NCI-H345 treated with DMSO at 0.1 percent for 48 hours (cell line): ENCODE measurements around the gene FAM171A1.

Source experiments
- DNase-seq: peaks from one replicate; lab custom pipeline; 2025; ENCODE audit not compliant: unreplicated experiment; lab: John Stamatoyannopoulos, UW

Gene FAM171A1

GRCh38 chr10:15180736-15181135 is 190.4 kb downstream of the FAM171A1 start:
- no peak for DNase-seq

- DNase-seq: no peak
Measured at GRCh38 chr10:15176269-15176668, 194.8 kb downstream of the FAM171A1 start.

DNA sequence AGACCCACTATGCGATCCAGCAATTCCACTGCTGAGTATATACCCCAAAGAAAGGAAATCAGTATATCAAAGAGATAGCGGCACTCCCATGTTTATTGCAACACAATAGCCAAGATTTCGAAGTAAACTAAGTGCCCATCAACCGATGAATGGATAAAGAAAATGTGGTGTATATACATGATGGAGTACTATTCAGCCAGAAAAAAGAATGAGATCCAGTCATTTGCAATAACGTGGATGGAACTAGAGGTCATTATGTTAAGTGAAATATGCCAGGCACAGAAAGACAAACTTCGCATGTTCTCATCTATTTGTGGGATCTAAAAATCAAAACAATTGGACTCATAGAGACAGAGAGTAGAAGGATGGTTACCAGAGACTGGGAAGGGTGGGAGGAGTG is 195.5 kb downstream of the FAM171A1 start:
- no peak for DNase-seq

GRCh38 chr10:15172306-15172840 is 198.7 kb downstream of the FAM171A1 start:
- DNase-seq: no peak

- DNase-seq: no peak
Measured at GRCh38 chr10:15169555-15170401, 201.3 kb downstream of the FAM171A1 start.

DNA sequence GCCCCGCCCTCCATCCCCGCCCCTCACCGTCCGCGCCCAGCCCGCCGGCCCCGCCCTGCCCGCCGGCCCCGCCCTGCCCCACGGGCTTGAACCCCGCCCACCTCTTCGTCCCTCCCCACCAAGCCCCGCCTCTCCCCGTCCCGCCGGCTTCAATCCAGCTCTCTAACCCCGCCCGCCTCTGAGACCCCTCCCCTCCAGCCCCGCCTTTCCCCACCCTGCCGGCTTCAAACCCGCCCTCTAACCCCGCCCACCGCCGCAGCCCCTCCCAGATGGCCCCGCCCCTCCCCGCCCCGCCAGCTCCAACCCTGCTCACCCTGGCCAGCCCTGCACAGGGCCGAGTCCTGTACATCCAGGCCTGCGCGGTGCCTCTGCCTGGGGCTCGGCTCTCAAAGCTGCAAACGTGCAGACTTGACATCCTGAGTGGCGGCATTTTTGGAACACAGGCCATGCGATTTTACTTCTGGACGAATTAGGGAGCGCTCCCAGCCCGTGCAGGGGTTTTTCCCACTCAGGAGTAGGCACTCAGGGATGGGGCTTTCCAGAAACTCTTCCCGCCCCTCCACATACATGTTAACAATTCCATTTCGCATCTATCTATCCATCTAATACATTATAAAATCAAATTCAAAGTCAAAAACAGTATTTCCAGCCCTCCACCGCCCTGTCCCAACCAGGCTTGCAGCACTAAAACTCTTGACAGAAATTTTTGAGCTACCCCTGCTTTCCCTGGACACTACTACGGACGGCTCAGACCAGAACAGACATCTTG is 202.1 kb downstream of the FAM171A1 start:
- DNase-seq: peak; percentile 54

- peak; percentile 44 for DNase-seq
Measured at GRCh38 chr10:15168291-15168785, 202.8 kb downstream of the FAM171A1 start, which contains the start of gene NMT2. TSS of gene NMT2 (minus strand) at chr10:15168693. CDS start at chr10:15168612, 81 bp downstream.

GRCh38 chr10:15167411-15168290 is 203.4 kb downstream of the FAM171A1 start:
- peak; percentile 4 for DNase-seq

DNA sequence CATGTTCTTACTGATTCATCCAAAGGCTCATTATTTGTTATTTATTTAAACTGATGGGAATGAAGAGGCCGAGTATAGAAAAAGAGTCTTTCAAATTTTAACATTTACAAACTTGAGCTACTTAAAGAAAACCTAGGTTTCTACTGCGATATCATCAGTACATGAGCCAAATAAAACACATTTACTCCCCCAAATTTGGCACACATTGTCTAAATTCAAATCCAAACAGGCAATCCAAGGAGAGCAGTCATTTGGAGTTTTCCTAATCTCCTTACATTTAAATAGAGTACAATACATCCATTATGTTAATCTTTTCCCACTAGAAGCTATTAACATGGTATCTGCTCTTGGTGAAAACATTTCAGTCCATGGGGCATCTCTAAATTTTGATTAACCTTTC is 204.8 kb downstream of the FAM171A1 start:
- no peak for DNase-seq

GRCh38 chr10:15163253-15163828 is 207.7 kb downstream of the FAM171A1 start:
- no peak for DNase-seq
